IMR-90 (cell line): Measurements from ENCODE around the gene GNA15. TPM values are rescaled to one million over a fixed set of nuclear protein-coding genes. Genes with fewer than 3 reads are reported as not detected.

Experiments used
- ATAC-seq: fragments of 200-7000 bp; cut with Tn5 transposase; 2 replicates; pipeline ENCODE4 v1.9.1; 2020; ENCODE audit warnings: low read depth, mild to moderate bottlenecking, moderate library complexity
- BruUV-seq: library from RNA; stranded (reverse); fragments of 400-500 nt; replicated peaks from 2 replicates; lab custom pipeline; 2021; lab: Mats Ljungman, UMichigan
- CTCF ChIA-PET: fragments of 300-600 bp; formaldehyde crosslinking; extraction: SDS; loops from one replicate; lab custom pipeline; 2021; ENCODE audit warnings: antibody characterized with exemption; lab: Yijun Ruan, JAX
- POLR2A ChIA-PET: fragments of 300-600 bp; sonication (Branson Sonifier 250); formaldehyde crosslinking; loops from one replicate; lab custom pipeline; 2022; ENCODE audit warnings: antibody characterized with exemption; ENCODE audit not compliant: unreplicated experiment; lab: Charles Lee
- DNase-seq: peaks from one replicate; pipeline ENCODE4 v3.0.0; 2013
- H2AFZ ChIP-seq: replicated peaks from 2 replicates; pipeline ENCODE3; 2013; ENCODE audit warnings: low read length, mild to moderate bottlenecking; ENCODE audit not compliant: poor library complexity
- H2AK5ac ChIP-seq: 2 replicates; pipeline ENCODE4 v1.6.1; 2013; ENCODE audit warnings: low read depth, low read length, inconsistent platforms
- H2AK9ac ChIP-seq: replicated peaks from 2 replicates; pipeline ENCODE3; 2013; ENCODE audit warnings: mild to moderate bottlenecking, low read depth, low read length, moderate library complexity; ENCODE audit not compliant: poor library complexity
- H2BK120ac ChIP-seq: 2 replicates; pipeline ENCODE4 v1.6.1; 2013; ENCODE audit warnings: low read depth, low read length, inconsistent platforms
- H2BK15ac ChIP-seq: 3 replicates; pipeline ENCODE4 v1.6.1; 2013; ENCODE audit warnings: low read depth, low read length, inconsistent platforms
- H2BK20ac ChIP-seq: 2 replicates; pipeline ENCODE4 v1.6.1; 2013; ENCODE audit warnings: low read depth, mild to moderate bottlenecking, inconsistent platforms, low read length, moderate library complexity
- H2BK5ac ChIP-seq: 2 replicates; pipeline ENCODE4 v1.6.1; 2013; ENCODE audit warnings: mild to moderate bottlenecking, low read depth, low read length, inconsistent platforms; ENCODE audit not compliant: poor library complexity, severe bottlenecking
- H3K14ac ChIP-seq: replicated peaks from 2 replicates; pipeline ENCODE4 v1.6.1; 2013; ENCODE audit warnings: low read depth, low read length, inconsistent platforms
- H3K18ac ChIP-seq: 2 replicates; pipeline ENCODE4 v1.6.1; 2013; ENCODE audit warnings: low read depth, low read length, control low read depth
- H3K23ac ChIP-seq: 2 replicates; pipeline ENCODE4 v1.6.1; 2013; ENCODE audit warnings: low read depth, low read length, inconsistent platforms
- H3K27ac ChIP-seq: 2 replicates; pipeline ENCODE4 v1.5.1; 2013; ENCODE audit warnings: mild to moderate bottlenecking, control low read depth, low read length; ENCODE audit not compliant: insufficient read depth
- H3K27me3 ChIP-seq: 2 replicates; pipeline ENCODE4 v1.6.1; 2013; ENCODE audit warnings: low read length; ENCODE audit not compliant: control insufficient read depth, insufficient read depth
- H3K36me3 ChIP-seq: 2 replicates; pipeline ENCODE4 v1.6.1; 2013; ENCODE audit warnings: low read length, mixed read lengths; ENCODE audit not compliant: control insufficient read depth, insufficient read depth
- H3K4ac ChIP-seq: 2 replicates; pipeline ENCODE4 v1.6.1; 2013; ENCODE audit warnings: low read depth, low read length, inconsistent platforms
- H3K4me1 ChIP-seq: 2 replicates; pipeline ENCODE4 v1.6.1; 2013; ENCODE audit warnings: low read length, mixed read lengths; ENCODE audit not compliant: control insufficient read depth, insufficient read depth
- H3K4me2 ChIP-seq: 2 replicates; pipeline ENCODE4 v1.6.1; 2013; ENCODE audit warnings: low read depth, mild to moderate bottlenecking, control low read depth, low read length, moderate library complexity
- H3K4me3 ChIP-seq: 2 replicates; pipeline ENCODE4 v1.5.1; 2013; ENCODE audit warnings: low read depth, mild to moderate bottlenecking, control low read depth, low read length, moderate library complexity; ENCODE audit not compliant: insufficient read depth
- H3K56ac ChIP-seq: 2 replicates; pipeline ENCODE4 v1.6.1; 2013; ENCODE audit warnings: low read length, inconsistent platforms; ENCODE audit not compliant: insufficient read depth; ENCODE audit errors: extremely low read depth
- H3K79me1 ChIP-seq, 2 experiments: 2 replicates each; pipeline ENCODE4 v1.6.1; 2013; ENCODE audit warnings: low read length in 2 of 2, inconsistent platforms in 1 of 2, low read depth in 1 of 2
- H3K9ac ChIP-seq: 2 replicates; pipeline ENCODE4 v1.6.1; 2013; ENCODE audit warnings: low read depth, low read length, control low read depth
- H3K9me1 ChIP-seq: 2 replicates; pipeline ENCODE4 v1.6.1; 2013; ENCODE audit warnings: low read length, inconsistent platforms; ENCODE audit not compliant: insufficient read depth
- H3K9me3 ChIP-seq: 2 replicates; pipeline ENCODE4 v1.6.1; 2013; ENCODE audit warnings: low read length; ENCODE audit not compliant: control insufficient read depth, insufficient read depth
- H4K20me1 ChIP-seq: 2 replicates; pipeline ENCODE4 v1.6.1; 2013; ENCODE audit warnings: low read length, inconsistent platforms; ENCODE audit not compliant: insufficient read depth
- H4K5ac ChIP-seq: 2 replicates; pipeline ENCODE4 v1.6.1; 2013; ENCODE audit warnings: mild to moderate bottlenecking, low read depth, low read length, control low read depth
- H4K8ac ChIP-seq, 2 experiments: 2 replicates each; pipeline ENCODE4 v1.6.1; 2013; ENCODE audit warnings: low read depth in 2 of 2, low read length in 2 of 2, control low read depth in 1 of 2, inconsistent platforms in 1 of 2
- H4K91ac ChIP-seq: 2 replicates; pipeline ENCODE4 v1.6.1; 2013; ENCODE audit warnings: low read depth, low read length, inconsistent platforms; ENCODE audit not compliant: insufficient read depth
- BHLHE40 ChIP-seq: fragments of 150-350 bp; IDR thresholded peaks from 2 replicates; pipeline ENCODE4 v1.6.1; 2016; ENCODE audit warnings: mild to moderate bottlenecking, low read depth, low read length
- CEBPB ChIP-seq: IDR thresholded peaks from 2 replicates; pipeline ENCODE4 v1.6.1; 2012; ENCODE audit warnings: low read depth, low read length, improper control_type of control experiment
- FOS ChIP-seq: fragments of 150-350 bp; IDR thresholded peaks from 2 replicates; pipeline ENCODE4 v1.6.1; 2016; ENCODE audit warnings: low read depth, low read length
- RFX5 ChIP-seq: IDR thresholded peaks from 2 replicates; pipeline ENCODE4 v1.8.0; 2012; ENCODE audit warnings: low read depth, mild to moderate bottlenecking, low read length, moderate library complexity
- WGBS, 2 experiments: methylation state at CpG; one replicate each; pipeline versions ENCODE4 v1.1.5 to v1.1.7; 2013; ENCODE audit warnings: missing lambda C conversion rate in 2 of 2; ENCODE audit not compliant: insufficient read length in 1 of 2; ENCODE audit errors: extremely low coverage in 2 of 2; 5-methylcytosine and 5-hydroxymethylcytosine counted together
- dilution Hi-C: fragments of 300-500 bp; cut with HindIII; formaldehyde crosslinking; loops from one replicate; pipeline ENCODE4 v1.14.3; 2018; ENCODE audit warnings: low sequenced_read_pairs; ENCODE audit not compliant: unreplicated experiment
- in situ Hi-C: fragments of 300-500 bp; cut with MboI; formaldehyde crosslinking; loops from 3 replicates; pipeline ENCODE4 v1.14.3; 2019; ENCODE audit warnings: low sequenced_read_pairs, inconsistent platforms, mixed read lengths
- intact Hi-C: fragments of 100-400 bp; cut with micrococcal nuclease; formaldehyde crosslinking; loops from 2 replicates; pipeline ENCODE4 v1.10.0; 2022
- polyA plus RNA-seq, 3 experiments: library from polyadenylated mRNA; depleted of rRNA; stranded (reverse); fragments of >200 nt; gene quantifications; 2 replicates each; pipeline ENCODE4 v1.2.3, GENCODE V29; 2012; ENCODE audit warnings: low replicate concordance in 1 of 3
- total RNA-seq: library from RNA; depleted of rRNA; stranded (reverse); fragments of >200 nt; gene quantifications from 2 replicates; pipeline ENCODE4 v1.2.3, GENCODE V29; 2012
- TF ChIP-seq, protein P1 (sequence below): conservative IDR thresholded peaks from 2 replicates; pipeline ENCODE4 v1.5.1; 2012; ENCODE audit warnings: mild to moderate bottlenecking, low read depth, low read length, improper control_type of control experiment
- TF ChIP-seq, protein P2 (sequence below): fragments of 150-350 bp; IDR thresholded peaks from 2 replicates; pipeline ENCODE4 v1.6.1; 2017; ENCODE audit warnings: mild to moderate bottlenecking, antibody characterized with exemption, low read length, low read depth

GNA15 gene
- total and polyA plus RNA-seq, 2 of the 4 experiments (the other 2 are of a cell fraction) = 0.18 TPM; not detected in 1

DNA sequence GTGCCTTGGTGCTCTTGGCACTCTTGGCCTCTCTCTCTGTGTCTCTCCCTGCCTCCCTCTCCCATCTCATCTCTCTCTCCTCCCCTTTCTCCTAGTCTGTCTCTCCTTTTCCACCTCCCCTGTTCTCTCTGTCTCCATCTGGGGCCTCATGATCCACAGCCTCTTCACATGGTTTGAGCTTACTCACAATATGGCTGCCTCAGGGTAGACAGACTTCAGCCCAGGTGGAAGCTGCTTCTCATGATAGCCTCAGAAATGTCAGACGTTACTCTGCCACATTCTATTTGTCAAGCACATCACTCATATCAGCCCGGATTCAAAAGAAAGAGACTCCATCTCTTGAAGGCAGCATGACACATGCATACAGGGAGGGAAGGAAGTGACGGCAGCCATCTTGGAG, 24.4 kb downstream of the GNA15 start:
- Histone ChIP-seq H2AK9ac (no peak overlapping the region), H3K18ac (no peak overlapping the region), H2AFZ (peak overlapping the region; percentile 44), H3K27me3 (no peaks in the 10 kb centered on the region), H3K4ac (no peak overlapping the region), H2BK15ac (peak overlapping the region; percentile 21; the same call in 1 of the 3 replicates), H3K27ac (no peak overlapping the region), H2BK20ac (no peak overlapping the region), H3K9me1 (peaks cover 9% of the 10 kb centered on the region), H4K20me1 (no peaks in the 10 kb centered on the region), H3K14ac (no peak overlapping the region), H3K4me2 (no peak overlapping the region), H3K56ac (no peak overlapping the region), H4K91ac (peak overlapping the region; percentile 28; the same call in 1 of the 2 replicates), H3K4me3 (no peak overlapping the region), H2BK5ac (no peak overlapping the region), H3K36me3 (no peaks in the 10 kb centered on the region), H3K9me3 (peaks cover 4% of the 10 kb centered on the region; the same call in 1 of the 2 replicates), H2AK5ac (peak overlapping the region; percentile 43; the same call in 1 of the 2 replicates), H3K9ac (no peak overlapping the region), H3K79me1 (peaks cover 0 to 10% of the 10 kb centered on the region in 2 experiments; a peak in 2 of 4 replicates), H4K5ac (no peak overlapping the region), H3K4me1 (no peaks in the 10 kb centered on the region; the same call in 1 of the 2 replicates), H4K8ac (no peak overlapping the region), H3K23ac (no peak overlapping the region), H2BK120ac (no peak overlapping the region)
- BruUV-seq = no TSS peak
- in situ Hi-C loops (loop anchor here (5.0 kb wide), 1 partner anchor 203 kb away; no protein-coding TSS in a partner anchor), dilution Hi-C loops (no loop called here), intact Hi-C loops (no loop called here)
- DNase-seq = no peak
- no CpG with 5 or more reads among the region's 3 CpGs for WGBS, 2 experiments
- TF ChIP-seq, protein P1, sequence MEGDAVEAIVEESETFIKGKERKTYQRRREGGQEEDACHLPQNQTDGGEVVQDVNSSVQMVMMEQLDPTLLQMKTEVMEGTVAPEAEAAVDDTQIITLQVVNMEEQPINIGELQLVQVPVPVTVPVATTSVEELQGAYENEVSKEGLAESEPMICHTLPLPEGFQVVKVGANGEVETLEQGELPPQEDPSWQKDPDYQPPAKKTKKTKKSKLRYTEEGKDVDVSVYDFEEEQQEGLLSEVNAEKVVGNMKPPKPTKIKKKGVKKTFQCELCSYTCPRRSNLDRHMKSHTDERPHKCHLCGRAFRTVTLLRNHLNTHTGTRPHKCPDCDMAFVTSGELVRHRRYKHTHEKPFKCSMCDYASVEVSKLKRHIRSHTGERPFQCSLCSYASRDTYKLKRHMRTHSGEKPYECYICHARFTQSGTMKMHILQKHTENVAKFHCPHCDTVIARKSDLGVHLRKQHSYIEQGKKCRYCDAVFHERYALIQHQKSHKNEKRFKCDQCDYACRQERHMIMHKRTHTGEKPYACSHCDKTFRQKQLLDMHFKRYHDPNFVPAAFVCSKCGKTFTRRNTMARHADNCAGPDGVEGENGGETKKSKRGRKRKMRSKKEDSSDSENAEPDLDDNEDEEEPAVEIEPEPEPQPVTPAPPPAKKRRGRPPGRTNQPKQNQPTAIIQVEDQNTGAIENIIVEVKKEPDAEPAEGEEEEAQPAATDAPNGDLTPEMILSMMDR = no peak
- TF ChIP-seq CEBPB (no peak), BHLHE40 (no peak), FOS (no peak), RFX5 (no peak)
- TF ChIP-seq, protein P2, sequence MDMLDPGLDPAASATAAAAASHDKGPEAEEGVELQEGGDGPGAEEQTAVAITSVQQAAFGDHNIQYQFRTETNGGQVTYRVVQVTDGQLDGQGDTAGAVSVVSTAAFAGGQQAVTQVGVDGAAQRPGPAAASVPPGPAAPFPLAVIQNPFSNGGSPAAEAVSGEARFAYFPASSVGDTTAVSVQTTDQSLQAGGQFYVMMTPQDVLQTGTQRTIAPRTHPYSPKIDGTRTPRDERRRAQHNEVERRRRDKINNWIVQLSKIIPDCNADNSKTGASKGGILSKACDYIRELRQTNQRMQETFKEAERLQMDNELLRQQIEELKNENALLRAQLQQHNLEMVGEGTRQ = no peak
- ChIA-PET CTCF (no interaction called here), POLR2A (no interaction called here)
- no peak for ATAC-seq
